HepG2 (cell line): ENCODE data around the gene KRT81. TPM values are rescaled to one million over a fixed set of nuclear protein-coding genes. Genes with fewer than 3 reads are reported as not detected.
A peak's percentile ranks its signal among the peaks of the same experiment; 100 is the strongest.

Experiments used
- ATAC-seq: fragments of 200-7000 bp; cut with Tn5 transposase; 3 replicates; pipeline ENCODE4 v1.9.1; 2020; ENCODE audit warnings: mild to moderate bottlenecking, moderate library complexity
- BruUV-seq: library from RNA; stranded (reverse); fragments of 400-500 nt; replicated peaks from 2 replicates; lab custom pipeline; 2021; lab: Mats Ljungman, UMichigan
- CTCF ChIA-PET: fragments of 300-600 bp; formaldehyde crosslinking; extraction: SDS; loops from one replicate; lab custom pipeline; 2021; ENCODE audit warnings: low total read pairs, inconsistent platforms, low intra/inter-chr PET ratio; lab: Yijun Ruan, JAX
- POLR2A ChIA-PET: fragments of 350-600 bp; sonication (Branson Sonifier 250); formaldehyde crosslinking; loops from one replicate; lab custom pipeline; 2020; ENCODE audit warnings: antibody characterized with exemption, inconsistent platforms; lab: Yijun Ruan, JAX
- DNase-seq: peaks from one replicate; pipeline ENCODE4 v3.0.0-alpha.2; 2015; ENCODE audit warnings: low spot score
- FAIRE-seq: peaks from 3 replicates; lab custom pipeline; 2011; peaks lifted over from hg19 to GRCh38; lab: Jason Lieb, UNC
- H2AFZ ChIP-seq: one replicate; pipeline ENCODE4 v1.6.1; 2011; ENCODE audit warnings: low read length, inconsistent platforms
- H3K27ac ChIP-seq: fragments of 300-600 bp; 3 replicates; pipeline ENCODE4 v1.8.0; 2011; ENCODE audit warnings: mixed run types, mild to moderate bottlenecking, mixed read lengths, low read length, inconsistent platforms; ENCODE audit not compliant: insufficient read depth; ENCODE audit errors: extremely low read length
- H3K27me3 ChIP-seq, 2 experiments: fragments of 200-600 bp in 1 of 2; 2 replicates in 1 of 2; 3 replicates in 1 of 2; pipeline versions ENCODE4 v1.6.0 to v1.8.0; 2011; ENCODE audit warnings: low read length in 2 of 2, mild to moderate bottlenecking in 2 of 2, moderate library complexity in 2 of 2, inconsistent platforms in 1 of 2; ENCODE audit not compliant: insufficient read depth in 2 of 2, control insufficient read depth in 1 of 2
- H3K36me3 ChIP-seq, 2 experiments: fragments of 200-600 bp in 1 of 2; replicated peaks in 1 of 2; 2 replicates in 1 of 2; 3 replicates in 1 of 2; pipeline versions ENCODE4 v1.5.1 to v1.8.0; 2011; ENCODE audit warnings: low read length in 2 of 2, inconsistent platforms in 1 of 2; ENCODE audit not compliant: insufficient read depth in 2 of 2, control insufficient read depth in 1 of 2
- H3K4me1 ChIP-seq: 2 replicates; pipeline ENCODE4 v1.5.1; 2012; ENCODE audit warnings: low read length, inconsistent platforms; ENCODE audit not compliant: insufficient read depth
- H3K4me2 ChIP-seq: 2 replicates; pipeline ENCODE4 v1.6.0; 2011; ENCODE audit warnings: low read depth, low read length, inconsistent platforms
- H3K4me3 ChIP-seq, 3 experiments: fragments of 200-600 bp in 1 of 3; sonication (generic), shearing (Covaris generic) in 1 of 3; replicated peaks in 1 of 3; 2 replicates each; pipeline ENCODE4 v1.5.1; 2011 to 2016; ENCODE audit warnings: low read length in 3 of 3, inconsistent platforms in 2 of 3, low read depth in 2 of 3, mild to moderate bottlenecking in 2 of 3, control low read depth in 1 of 3, mixed read lengths in 1 of 3; ENCODE audit not compliant: insufficient read depth in 1 of 3
- H3K79me2 ChIP-seq: one replicate; pipeline ENCODE4 v1.6.1; 2011; ENCODE audit warnings: low read length, inconsistent platforms; ENCODE audit not compliant: insufficient read depth
- H3K9ac ChIP-seq: 2 replicates; pipeline ENCODE4 v1.6.0; 2011; ENCODE audit warnings: mild to moderate bottlenecking, low read depth, low read length, inconsistent platforms; ENCODE audit not compliant: insufficient read depth
- H3K9me3 ChIP-seq: 2 replicates; pipeline ENCODE4 v1.5.1; 2012; ENCODE audit warnings: mild to moderate bottlenecking, low read length
- H4K20me1 ChIP-seq: 2 replicates; pipeline ENCODE4 v1.6.0; 2011; ENCODE audit warnings: inconsistent platforms, mild to moderate bottlenecking, low read length, moderate library complexity; ENCODE audit not compliant: insufficient read depth
- ATF7-NPFF ChIP-seq: sonication (generic); formaldehyde crosslinking; IDR thresholded peaks from 2 replicates; pipeline ENCODE4 v1.8.1; 2023; ENCODE audit warnings: mild to moderate bottlenecking, low read depth, missing genetic modification reagents, moderate library complexity
- DNMT3B ChIP-seq: conservative IDR thresholded peaks from 2 replicates; pipeline ENCODE4 v1.6.1; 2016; ENCODE audit warnings: missing biosample characterization, control low read depth
- FIP1L1 ChIP-seq: fragments of 200-400 bp; formaldehyde crosslinking; IDR thresholded peaks from 2 replicates; pipeline ENCODE4 v1.6.1; 2018; ENCODE audit warnings: low read depth, mild to moderate bottlenecking, low read length, moderate library complexity, borderline replicate concordance; ENCODE audit not compliant: insufficient read depth
- FOXO4 ChIP-seq: sonication (generic); formaldehyde crosslinking; conservative IDR thresholded peaks from 2 replicates; pipeline ENCODE4 v1.8.1; 2023; ENCODE audit warnings: missing genetic modification reagents
- PAXIP1 ChIP-seq: sonication (generic); formaldehyde crosslinking; conservative IDR thresholded peaks from 2 replicates; pipeline ENCODE4 v1.4.0; 2020; ENCODE audit warnings: mild to moderate bottlenecking, missing genetic modification reagents, moderate library complexity
- RFX1 ChIP-seq: fragments of 450-650 bp; IDR thresholded peaks from 2 replicates; pipeline ENCODE4 v1.6.1; 2017
- ZKSCAN8 ChIP-seq: IDR thresholded peaks from 2 replicates; pipeline ENCODE4 v1.6.1; 2016; ENCODE audit warnings: borderline replicate concordance, missing genetic modification reagents, missing compliant biosample characterization
- ZNF232 ChIP-seq: sonication (generic); formaldehyde crosslinking; IDR thresholded peaks from 2 replicates; pipeline ENCODE4 v1.4.0; 2020; ENCODE audit warnings: missing genetic modification reagents, borderline replicate concordance
- WGBS: methylation state at CpG from one replicate; pipeline ENCODE4 v1.1.6; 2017; ENCODE audit warnings: low lambda C conversion rate; 5-methylcytosine and 5-hydroxymethylcytosine counted together
- in situ Hi-C: cut with HindIII; loops from 2 replicates; pipeline ENCODE4 v1.10.0; 2017; ENCODE audit warnings: low pct_unique_long_range_greater_than_20kb; ENCODE audit not compliant: extremely low pct_ligation_motif_present
- intact Hi-C: fragments of 100-400 bp; cut with micrococcal nuclease; formaldehyde crosslinking; loops from one replicate; pipeline ENCODE4 v1.10.0; 2022; ENCODE audit not compliant: unreplicated experiment
- polyA plus RNA-seq, 8 experiments: library from polyadenylated mRNA; depleted of rRNA in 3 of 8; stranded (reverse) in 7 of 8; unstranded in 1 of 8; fragments of >200 nt; fragmentation: Illumina TruSeq in 4 of 8; extraction: Trizol in 4 of 8; gene quantifications; 2 replicates each; pipeline versions ENCODE4 v1.2.1 to v1.2.3, GENCODE V29; 2011 to 2016; ENCODE audit warnings: low read depth in 4 of 8, missing spikeins in 1 of 8, mixed read lengths in 1 of 8; ENCODE audit not compliant: insufficient read depth in 1 of 8
- total RNA-seq, 5 experiments: library from RNA; depleted of rRNA; stranded (reverse); fragments of >200 nt; fragmentation: Illumina TruSeq; extraction: Trizol; gene quantifications; 2 replicates each; pipeline ENCODE4 v1.2.3, GENCODE V29; 2016; ENCODE audit warnings: low read depth in 1 of 5
- TF ChIP-seq, protein P1 (sequence below): sonication (generic); formaldehyde crosslinking; IDR thresholded peaks from 2 replicates; pipeline ENCODE4 v1.5.1; 2020; ENCODE audit warnings: mild to moderate bottlenecking, missing genetic modification reagents, borderline replicate concordance

Gene KRT81
- total and polyA plus RNA-seq, 2 of the 13 experiments (the other 11 are each of a cell fraction or from before 2014, with no cell fraction given): not detected

DNA sequence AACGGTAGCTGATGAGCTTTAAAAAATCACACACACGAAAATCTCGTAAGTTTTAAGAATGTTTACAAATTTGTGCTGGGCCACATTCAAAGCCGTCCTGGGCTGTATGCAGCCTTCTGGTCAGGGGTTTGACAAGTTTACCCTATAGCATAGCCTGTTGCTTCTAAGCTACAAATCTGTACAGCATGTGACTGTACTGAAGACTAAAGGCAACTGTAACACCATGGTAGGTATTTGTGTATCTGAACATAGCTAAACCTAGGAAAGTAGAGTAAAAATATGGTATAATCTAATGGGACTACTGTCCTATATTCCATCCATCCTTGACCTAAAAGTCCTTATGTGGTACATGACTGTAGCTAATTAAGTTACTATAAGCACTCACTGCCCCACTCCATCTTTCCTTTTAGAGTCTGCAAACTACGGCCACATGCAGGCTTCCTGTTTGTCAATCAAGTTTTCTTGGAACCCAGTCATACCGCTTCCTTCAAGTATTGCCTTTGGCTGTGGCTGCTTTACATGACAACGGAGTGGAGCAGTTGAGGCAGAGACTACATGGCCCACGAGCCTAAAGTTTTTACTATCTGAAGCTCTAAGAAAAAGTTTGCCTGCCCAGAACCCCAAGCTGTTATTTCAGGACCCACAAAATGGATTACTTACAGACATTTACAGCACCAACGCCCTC lies 39.8 kb downstream of the KRT81 start (continued):
- TF ChIP-seq ZKSCAN8 (CRISPR knock-in tag) (no peak), ATF7-NPFF (no peak)

DNA sequence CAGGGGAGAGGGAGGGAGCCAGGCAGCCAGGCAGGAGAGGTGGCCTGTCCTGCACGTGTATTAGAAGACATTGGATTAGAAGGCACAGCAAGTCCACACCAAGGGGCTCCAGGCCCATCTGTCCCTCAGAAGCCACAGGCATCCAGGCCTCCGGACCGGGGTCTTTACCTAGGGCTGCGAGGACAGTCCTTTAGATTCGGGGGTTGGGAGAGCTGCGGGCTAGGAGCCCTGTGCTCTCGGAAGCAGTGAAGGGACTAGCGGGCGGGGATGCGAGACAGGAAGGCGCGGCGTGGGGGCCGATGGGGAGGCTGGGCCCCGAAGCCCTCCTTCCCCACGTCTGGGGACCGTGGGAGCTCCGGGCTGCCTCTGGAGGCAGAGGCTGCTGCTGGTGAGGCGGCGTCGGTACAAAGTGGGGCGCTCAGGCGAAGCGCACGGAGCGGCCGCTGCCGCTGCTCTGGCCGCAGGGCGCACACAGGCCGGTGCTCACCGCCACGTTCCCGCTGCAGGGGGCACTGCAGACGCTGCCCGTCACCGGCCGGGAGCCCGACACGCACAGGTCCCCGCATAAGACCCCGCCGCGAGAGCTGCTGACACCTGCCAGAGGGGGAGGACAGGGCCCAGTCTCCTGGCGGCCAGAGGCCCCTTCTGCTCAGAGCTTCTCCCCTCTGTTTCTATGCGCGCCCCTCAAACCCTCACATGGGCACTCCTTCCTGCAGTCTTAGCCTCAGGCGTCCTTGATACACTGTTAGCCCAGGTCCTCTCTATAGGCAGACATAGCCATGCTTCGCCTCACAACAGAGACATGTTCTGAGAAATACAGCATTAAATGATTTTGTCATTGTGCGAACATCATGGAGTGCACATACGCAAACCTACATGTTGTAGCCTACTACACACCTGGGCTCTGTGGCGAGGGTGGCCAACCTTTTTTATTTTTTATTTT lies 41.0 kb downstream of the KRT81 start:
- WGBS: 35% methylated on average over 33 of the region's 52 CpGs
- FAIRE-seq (no peak), DNase-seq (no peak), ATAC-seq (peak; percentile 25; the same call in 2 of the 3 replicates)
- peaks cover 20% of the 10 kb centered on the region for H3K4me1 ChIP-seq
- no TSS peak for BruUV-seq
- no peaks in the 10 kb centered on the region for H3K79me2 ChIP-seq
- intact Hi-C loops: loop anchor here (5.0 kb wide), 1 partner anchor 57 kb away; no protein-coding TSS in a partner anchor
- H3K36me3 ChIP-seq: no peaks in the 10 kb centered on the region
- CTCF ChIA-PET: no interaction called here
- no peak overlapping the region for H3K4me2 ChIP-seq
- H3K27me3 ChIP-seq: peaks cover 5 to 54% of the 10 kb centered on the region in 2 experiments
- H4K20me1 ChIP-seq: no peaks in the 10 kb centered on the region
- no peak overlapping the region for H3K4me3 ChIP-seq
- H3K27ac ChIP-seq: no peak overlapping the region
- H3K9ac ChIP-seq: no peak overlapping the region
- in situ Hi-C loops: no loop called here
- H3K9me3 ChIP-seq: no peaks in the 10 kb centered on the region
- no peak overlapping the region for H2AFZ ChIP-seq
- POLR2A ChIA-PET: no interaction called here
- TF ChIP-seq RFX1: no peak
- TF ChIP-seq FOXO4 (CRISPR knock-in tag): no peak
- TF ChIP-seq ZNF232: no peak
- no peak for TF ChIP-seq FIP1L1
- TF ChIP-seq, protein P1, sequence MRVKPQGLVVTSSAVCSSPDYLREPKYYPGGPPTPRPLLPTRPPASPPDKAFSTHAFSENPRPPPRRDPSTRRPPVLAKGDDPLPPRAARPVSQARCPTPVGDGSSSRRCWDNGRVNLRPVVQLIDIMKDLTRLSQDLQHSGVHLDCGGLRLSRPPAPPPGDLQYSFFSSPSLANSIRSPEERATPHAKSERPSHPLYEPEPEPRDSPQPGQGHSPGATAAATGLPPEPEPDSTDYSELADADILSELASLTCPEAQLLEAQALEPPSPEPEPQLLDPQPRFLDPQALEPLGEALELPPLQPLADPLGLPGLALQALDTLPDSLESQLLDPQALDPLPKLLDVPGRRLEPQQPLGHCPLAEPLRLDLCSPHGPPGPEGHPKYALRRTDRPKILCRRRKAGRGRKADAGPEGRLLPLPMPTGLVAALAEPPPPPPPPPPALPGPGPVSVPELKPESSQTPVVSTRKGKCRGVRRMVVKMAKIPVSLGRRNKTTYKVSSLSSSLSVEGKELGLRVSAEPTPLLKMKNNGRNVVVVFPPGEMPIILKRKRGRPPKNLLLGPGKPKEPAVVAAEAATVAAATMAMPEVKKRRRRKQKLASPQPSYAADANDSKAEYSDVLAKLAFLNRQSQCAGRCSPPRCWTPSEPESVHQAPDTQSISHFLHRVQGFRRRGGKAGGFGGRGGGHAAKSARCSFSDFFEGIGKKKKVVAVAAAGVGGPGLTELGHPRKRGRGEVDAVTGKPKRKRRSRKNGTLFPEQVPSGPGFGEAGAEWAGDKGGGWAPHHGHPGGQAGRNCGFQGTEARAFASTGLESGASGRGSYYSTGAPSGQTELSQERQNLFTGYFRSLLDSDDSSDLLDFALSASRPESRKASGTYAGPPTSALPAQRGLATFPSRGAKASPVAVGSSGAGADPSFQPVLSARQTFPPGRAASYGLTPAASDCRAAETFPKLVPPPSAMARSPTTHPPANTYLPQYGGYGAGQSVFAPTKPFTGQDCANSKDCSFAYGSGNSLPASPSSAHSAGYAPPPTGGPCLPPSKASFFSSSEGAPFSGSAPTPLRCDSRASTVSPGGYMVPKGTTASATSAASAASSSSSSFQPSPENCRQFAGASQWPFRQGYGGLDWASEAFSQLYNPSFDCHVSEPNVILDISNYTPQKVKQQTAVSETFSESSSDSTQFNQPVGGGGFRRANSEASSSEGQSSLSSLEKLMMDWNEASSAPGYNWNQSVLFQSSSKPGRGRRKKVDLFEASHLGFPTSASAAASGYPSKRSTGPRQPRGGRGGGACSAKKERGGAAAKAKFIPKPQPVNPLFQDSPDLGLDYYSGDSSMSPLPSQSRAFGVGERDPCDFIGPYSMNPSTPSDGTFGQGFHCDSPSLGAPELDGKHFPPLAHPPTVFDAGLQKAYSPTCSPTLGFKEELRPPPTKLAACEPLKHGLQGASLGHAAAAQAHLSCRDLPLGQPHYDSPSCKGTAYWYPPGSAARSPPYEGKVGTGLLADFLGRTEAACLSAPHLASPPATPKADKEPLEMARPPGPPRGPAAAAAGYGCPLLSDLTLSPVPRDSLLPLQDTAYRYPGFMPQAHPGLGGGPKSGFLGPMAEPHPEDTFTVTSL: no peak
- TF ChIP-seq DNMT3B (CRISPR knock-in tag): no peak
- TF ChIP-seq PAXIP1 (CRISPR knock-in tag): no peak
